Esophagus muscularis mucosa (tissue), 4 donors: ENCODE data around the gene MYO1E. TPM values are rescaled to one million over a fixed set of nuclear protein-coding genes. Genes with fewer than 3 reads are reported as not detected.

Experiments
- DNase-seq: peaks from one replicate; pipeline ENCODE4 v3.0.0-alpha.2; 2017; ENCODE audit errors: extremely low spot score
- H3K27ac ChIP-seq, 4 donors: fragments of 200-600 bp; sonication (generic); replicated peaks in 1 of 4; 1 replicate in 3 of 4; 2 replicates in 1 of 4; pipeline ENCODE4 v1.5.1; 2016 to 2019; ENCODE audit warnings: mild to moderate bottlenecking in 1 of 4
- H3K27me3 ChIP-seq, 4 donors: fragments of 200-600 bp; sonication (generic); one replicate each; pipeline versions ENCODE4 v1.5.1 to v1.6.0; 2016 to 2019
- H3K36me3 ChIP-seq, 4 donors: fragments of 200-600 bp; sonication (generic); one replicate each; pipeline ENCODE4 v1.5.1; 2016 to 2019
- H3K4me1 ChIP-seq, 4 donors: fragments of 200-600 bp; sonication (generic); one replicate each; pipeline ENCODE4 v1.5.1; 2016 to 2019
- H3K4me3 ChIP-seq, 4 donors: fragments of 200-600 bp; sonication (generic); 1 replicate in 2 of 4; 2 replicates in 2 of 4; pipeline ENCODE4 v1.5.1; 2016 to 2019; ENCODE audit warnings: mild to moderate bottlenecking in 4 of 4, moderate library complexity in 1 of 4
- H3K9me3 ChIP-seq, 4 donors: fragments of 200-600 bp; sonication (generic); 1 replicate in 3 of 4; 2 replicates in 1 of 4; pipeline ENCODE4 v1.5.1; 2016 to 2019
- CTCF ChIP-seq, 3 experiments: fragments of 200-600 bp in 2 of 3; fragments of 450-650 bp in 1 of 3; sonication (generic) in 2 of 3; IDR thresholded peaks; one replicate each; pipeline ENCODE4 v1.5.1; 2017 to 2019; ENCODE audit warnings: antibody characterized with exemption in 3 of 3, mild to moderate bottlenecking in 2 of 3, moderate library complexity in 1 of 3
- EP300 ChIP-seq: sonication (generic); formaldehyde crosslinking; IDR thresholded peaks from one replicate; pipeline ENCODE4 v1.6.1; 2017; ENCODE audit warnings: antibody characterized with exemption
- POLR2A ChIP-seq: fragments of 450-650 bp; IDR thresholded peaks from one replicate; pipeline ENCODE4 v1.6.1; 2017; ENCODE audit warnings: antibody characterized with exemption, moderate library complexity, mild to moderate bottlenecking, low read depth
- POLR2AphosphoS5 ChIP-seq, 2 donors: sonication (generic); formaldehyde crosslinking; IDR thresholded peaks; one replicate each; pipeline ENCODE4 v1.6.1; 2017; ENCODE audit warnings: antibody characterized with exemption in 2 of 2
- WGBS: methylation state at CpG from one replicate; pipeline ENCODE4 v1.1.5; 2018; 5-methylcytosine and 5-hydroxymethylcytosine counted together
- intact Hi-C: fragments of 100-400 bp; cut with DNase I; formaldehyde crosslinking; loops from one replicate; pipeline ENCODE4 v1.15.1; 2023
- total RNA-seq, 4 donors: library from RNA; depleted of rRNA; stranded (reverse); fragments of >200 nt; gene quantifications; one replicate each; pipeline versions ENCODE4 v1.1.0 to v1.2.1, GENCODE V29; 2016

Gene MYO1E
- total RNA-seq, 4 donors from 2014 or later, result 32.7 to 39.9 (median 37.6) TPM

GRCh38 chr15:59377924-59378323, 5.3 kb upstream of the MYO1E start:
- H3K27me3 ChIP-seq, result no peaks in the 10 kb centered on the region
- intact Hi-C loops, result no loop called here
- H3K27ac ChIP-seq, result no peak overlapping the region
- no peaks in the 10 kb centered on the region for H3K9me3 ChIP-seq
- TF ChIP-seq EP300 (no peak), POLR2A (no peak), POLR2AphosphoS5 (IDR thresholded peaks at IDR 0.05) (no peak), CTCF (IDR thresholded peaks at IDR 0.05) (no peak)
- no peak overlapping the region for H3K4me3 ChIP-seq
- no peak for DNase-seq
- peaks cover 3 to 7% (median 6%) of the 10 kb centered on the region in 4 donors for H3K4me1 ChIP-seq
- 59% methylated on average over 3 of the region's 3 CpGs for WGBS
- H3K36me3 ChIP-seq, result no peaks in the 10 kb centered on the region

- Histone ChIP-seq H3K27me3 (no peaks in the 10 kb centered on the region), H3K9me3 (no peaks in the 10 kb centered on the region), H3K4me1 (peaks cover 3 to 7% (median 6%) of the 10 kb centered on the region in 4 donors), H3K27ac (no peak overlapping the region), H3K36me3 (no peaks in the 10 kb centered on the region), H3K4me3 (no peak overlapping the region)
- TF ChIP-seq POLR2A (no peak), POLR2AphosphoS5 (IDR thresholded peaks at IDR 0.05) (no peak), CTCF (IDR thresholded peaks at IDR 0.05) (no peak), EP300 (no peak)
- 96% methylated on average over 2 of the region's 2 CpGs for WGBS
- intact Hi-C loops, result no loop called here
- no peak for DNase-seq
Observed at GRCh38 chr15:59376733-59377132, 4.1 kb upstream of the MYO1E start.

GRCh38 chr15:59373215-59373614, 544 bp upstream of the MYO1E start:
- Histone ChIP-seq H3K4me3 (peak overlapping the region; percentile 74 to 100 (median 97)), H3K27me3 (no peaks in the 10 kb centered on the region), H3K36me3 (no peaks in the 10 kb centered on the region), H3K27ac (peak overlapping the region; percentile 93 to 99 (median 96)), H3K9me3 (no peaks in the 10 kb centered on the region), H3K4me1 (peaks cover 8 to 25% (median 18%) of the 10 kb centered on the region in 4 donors)
- DNase-seq, result no peak
- 1% methylated on average over 6 of the region's 6 CpGs for WGBS
- no peak for TF ChIP-seq POLR2A
- TF ChIP-seq POLR2AphosphoS5 (IDR thresholded peaks at IDR 0.05), result no peak
- TF ChIP-seq EP300, result no peak
- no peak for TF ChIP-seq CTCF (IDR thresholded peaks at IDR 0.05)
- intact Hi-C loops, result loop anchor here (5.0 kb wide), 2 partner anchors 64 to 126 kb away; partner anchors contain the start of gene FAM81A

- no peak for DNase-seq
- no peaks in the 10 kb centered on the region for H3K36me3 ChIP-seq
- TF ChIP-seq POLR2AphosphoS5 (IDR thresholded peaks at IDR 0.05) (no peak), EP300 (no peak), POLR2A (no peak), CTCF (IDR thresholded peaks at IDR 0.05) (no peak)
- no peaks in the 10 kb centered on the region for H3K27me3 ChIP-seq
- peak overlapping the region; percentile 93 to 99 (median 96) for H3K27ac ChIP-seq
- intact Hi-C loops, result loop anchor here (5.0 kb wide), 2 partner anchors 66 to 124 kb away; partner anchors contain the start of gene FAM81A
- 6% methylated on average over 16 of the region's 93 CpGs for WGBS
- H3K4me3 ChIP-seq, result peak overlapping the region; percentile 74 to 100 (median 97)
- H3K4me1 ChIP-seq, result peaks cover 8 to 32% (median 19%) of the 10 kb centered on the region in 4 donors
- no peaks in the 10 kb centered on the region for H3K9me3 ChIP-seq
Observed at GRCh38 chr15:59371458-59372351, 966 bp downstream of the MYO1E start.
